Measurements from ENCODE around the gene NUDT14. TPM values are rescaled to one million over a fixed set of nuclear protein-coding genes. Genes with fewer than 3 reads are reported as not detected.

Gene NUDT14
- polyA plus RNA-seq, 3 donors, result 22.0 to 37.4 (median 23.9) TPM

DNA sequence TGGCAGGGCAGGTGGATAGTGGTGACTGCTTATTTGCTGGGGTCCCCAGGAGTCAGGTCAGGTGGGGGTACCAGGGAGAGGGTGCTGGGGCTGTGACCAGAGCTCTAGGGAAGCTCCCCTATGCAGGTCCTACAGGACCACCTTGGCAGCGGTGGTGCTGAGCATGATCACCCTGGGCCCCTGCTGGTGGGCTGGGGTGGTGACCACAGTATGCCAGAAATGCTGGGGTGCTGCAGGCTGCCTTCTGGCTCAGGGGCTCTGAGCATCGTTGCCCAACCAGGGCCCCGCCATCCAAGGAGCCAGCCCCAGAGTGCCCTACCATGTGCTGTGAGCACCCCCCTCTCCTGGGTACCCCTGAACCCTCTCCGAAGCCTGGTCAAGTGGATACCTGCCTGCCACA is 17.5 kb upstream of the NUDT14 start:
- H3K36me3 ChIP-seq (replicated peaks in 1 of 2; ENCODE audit: control insufficient read depth in 1 of 2, insufficient read depth in 2 of 2, low read length in 2 of 2), result no peaks in the 10 kb centered on the region
- H2AFZ ChIP-seq (ENCODE audit: insufficient read depth, low read depth, low read length, poor library complexity, severe bottlenecking), result no peak overlapping the region
- no peak overlapping the region for H3K4me2 ChIP-seq (replicated peaks; ENCODE audit: extremely low read depth, low read length, poor library complexity, severe bottlenecking)
- peaks cover 60 to 89% (median 68%) of the 10 kb centered on the region in 3 donors for H3K27me3 Mint-ChIP-seq (ENCODE audit: low read depth in 3 of 3)
- H4K20me1 ChIP-seq (ENCODE audit: insufficient read depth, low read length), result no peaks in the 10 kb centered on the region
- peaks cover 19 to 87% of the 10 kb centered on the region in 2 donors for H3K27me3 ChIP-seq (ENCODE audit: control insufficient read depth in 2 of 2, insufficient read depth in 2 of 2, low read length in 2 of 2)
- H3K36me3 Mint-ChIP-seq, result no peaks in the 10 kb centered on the region
- intact Hi-C loops (cut with micrococcal nuclease), result no loop called here
- H3K4me1 ChIP-seq (ENCODE audit: control insufficient read depth in 1 of 2, insufficient read depth in 2 of 2, low read length in 2 of 2), result peaks cover 21 to 27% of the 10 kb centered on the region in 2 donors
- no peak overlapping the region for H3K9ac ChIP-seq (ENCODE audit: insufficient read depth, low read length, poor library complexity, severe bottlenecking)
- peaks cover 20% of the 10 kb centered on the region for H3K4me1 Mint-ChIP-seq
- DNase-seq, result no peak
- H3K4me3 ChIP-seq (replicated peaks in 1 of 3; ENCODE audit: low read depth in 2 of 3, low read length in 3 of 3), result no peak overlapping the region
- peaks cover 0 to 4% (median 0%) of the 10 kb centered on the region in 7 donors for H3K9me3 Mint-ChIP-seq
- no peak overlapping the region for H3K27ac Mint-ChIP-seq
- TF ChIP-seq, protein P1, sequence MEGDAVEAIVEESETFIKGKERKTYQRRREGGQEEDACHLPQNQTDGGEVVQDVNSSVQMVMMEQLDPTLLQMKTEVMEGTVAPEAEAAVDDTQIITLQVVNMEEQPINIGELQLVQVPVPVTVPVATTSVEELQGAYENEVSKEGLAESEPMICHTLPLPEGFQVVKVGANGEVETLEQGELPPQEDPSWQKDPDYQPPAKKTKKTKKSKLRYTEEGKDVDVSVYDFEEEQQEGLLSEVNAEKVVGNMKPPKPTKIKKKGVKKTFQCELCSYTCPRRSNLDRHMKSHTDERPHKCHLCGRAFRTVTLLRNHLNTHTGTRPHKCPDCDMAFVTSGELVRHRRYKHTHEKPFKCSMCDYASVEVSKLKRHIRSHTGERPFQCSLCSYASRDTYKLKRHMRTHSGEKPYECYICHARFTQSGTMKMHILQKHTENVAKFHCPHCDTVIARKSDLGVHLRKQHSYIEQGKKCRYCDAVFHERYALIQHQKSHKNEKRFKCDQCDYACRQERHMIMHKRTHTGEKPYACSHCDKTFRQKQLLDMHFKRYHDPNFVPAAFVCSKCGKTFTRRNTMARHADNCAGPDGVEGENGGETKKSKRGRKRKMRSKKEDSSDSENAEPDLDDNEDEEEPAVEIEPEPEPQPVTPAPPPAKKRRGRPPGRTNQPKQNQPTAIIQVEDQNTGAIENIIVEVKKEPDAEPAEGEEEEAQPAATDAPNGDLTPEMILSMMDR (IDR thresholded peaks at IDR 0.05), result peak; percentile 26
- peak overlapping the region in 1 of 2 donors; percentile 61 for H3K4me3 Mint-ChIP-seq
- no peak overlapping the region for H3K27ac ChIP-seq (ENCODE audit: low read depth in 1 of 2, low read length in 2 of 2)
- no peaks in the 10 kb centered on the region for H3K79me2 ChIP-seq (ENCODE audit: insufficient read depth, low read length)
- H3K9me3 ChIP-seq (replicated peaks in 1 of 2; ENCODE audit: control insufficient read depth in 1 of 2, insufficient read depth in 1 of 2, low read length in 2 of 2), result peaks cover 0 to 4% of the 10 kb centered on the region in 2 donors
- WGBS (ENCODE audit: insufficient coverage), result 82% methylated on average over 4 of the region's 4 CpGs

DNA sequence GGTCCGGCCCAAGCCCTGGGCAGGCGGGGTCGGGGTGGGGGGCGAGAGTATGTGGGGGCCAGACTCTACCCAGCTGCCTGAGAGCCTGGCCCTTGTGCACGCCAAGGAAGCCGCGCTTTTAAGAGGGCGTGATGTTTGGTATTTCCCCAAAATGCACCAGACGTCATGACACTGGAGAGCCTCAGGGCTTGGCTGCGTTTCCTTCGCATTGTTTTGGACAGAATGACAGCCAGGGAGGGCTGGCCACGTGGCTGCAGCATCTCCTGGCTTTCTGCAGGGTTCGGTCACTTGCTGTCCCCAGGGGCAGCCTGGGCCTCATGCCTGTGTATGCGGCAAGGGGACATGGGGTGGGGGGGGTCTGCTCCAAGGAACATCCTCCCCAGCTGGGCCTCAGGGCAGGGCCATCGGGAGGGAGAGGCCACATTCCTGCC is 16.1 kb upstream of the NUDT14 start:
- Histone ChIP-seq H3K27me3 (ENCODE audit: control insufficient read depth in 2 of 2, insufficient read depth in 2 of 2, low read length in 2 of 2) (peaks cover 19 to 94% of the 10 kb centered on the region in 2 donors), H3K9me3 (replicated peaks in 1 of 2; ENCODE audit: control insufficient read depth in 1 of 2, insufficient read depth in 1 of 2, low read length in 2 of 2) (peaks cover 0 to 4% of the 10 kb centered on the region in 2 donors), H3K36me3 (replicated peaks in 1 of 2; ENCODE audit: control insufficient read depth in 1 of 2, insufficient read depth in 2 of 2, low read length in 2 of 2) (no peaks in the 10 kb centered on the region), H4K20me1 (ENCODE audit: insufficient read depth, low read length) (no peaks in the 10 kb centered on the region), H3K79me2 (ENCODE audit: insufficient read depth, low read length) (no peaks in the 10 kb centered on the region), H2AFZ (ENCODE audit: insufficient read depth, low read depth, low read length, poor library complexity, severe bottlenecking) (no peak overlapping the region), H3K4me1 (ENCODE audit: control insufficient read depth in 1 of 2, insufficient read depth in 2 of 2, low read length in 2 of 2) (peaks cover 13 to 26% of the 10 kb centered on the region in 2 donors), H3K27ac (ENCODE audit: low read depth in 1 of 2, low read length in 2 of 2) (no peak overlapping the region), H3K4me2 (replicated peaks; ENCODE audit: extremely low read depth, low read length, poor library complexity, severe bottlenecking) (no peak overlapping the region), H3K4me3 (replicated peaks in 1 of 3; ENCODE audit: low read depth in 2 of 3, low read length in 3 of 3) (no peak overlapping the region), H3K9ac (ENCODE audit: insufficient read depth, low read length, poor library complexity, severe bottlenecking) (no peak overlapping the region)
- H3K9me3 Mint-ChIP-seq, result peaks cover 0 to 4% (median 0%) of the 10 kb centered on the region in 7 donors
- H3K4me1 Mint-ChIP-seq, result peaks cover 19% of the 10 kb centered on the region
- H3K4me3 Mint-ChIP-seq, result peak overlapping the region in 1 of 2 donors; percentile 48
- intact Hi-C loops (cut with micrococcal nuclease), result no loop called here
- DNase-seq, result peak; percentile 13 to 58 (median 27)
- peaks cover 66 to 90% (median 71%) of the 10 kb centered on the region in 3 donors for H3K27me3 Mint-ChIP-seq (ENCODE audit: low read depth in 3 of 3)
- 6% methylated on average over 12 of the region's 15 CpGs for WGBS (ENCODE audit: insufficient coverage)
- no peak overlapping the region for H3K27ac Mint-ChIP-seq
- TF ChIP-seq, protein P1 (IDR thresholded peaks at IDR 0.05), result no peak
- no peaks in the 10 kb centered on the region for H3K36me3 Mint-ChIP-seq
